Measurements from ENCODE around the gene PANK4. TPM values are rescaled to one million over a fixed set of nuclear protein-coding genes. Genes with fewer than 3 reads are reported as not detected.

The PANK4 gene
- total and polyA plus RNA-seq, 10 of the 15 experiments (the other 5 are each of a cell fraction or from before 2014, with no cell fraction given), result 0.35 to 38.0 (median 18.6) TPM

DNA sequence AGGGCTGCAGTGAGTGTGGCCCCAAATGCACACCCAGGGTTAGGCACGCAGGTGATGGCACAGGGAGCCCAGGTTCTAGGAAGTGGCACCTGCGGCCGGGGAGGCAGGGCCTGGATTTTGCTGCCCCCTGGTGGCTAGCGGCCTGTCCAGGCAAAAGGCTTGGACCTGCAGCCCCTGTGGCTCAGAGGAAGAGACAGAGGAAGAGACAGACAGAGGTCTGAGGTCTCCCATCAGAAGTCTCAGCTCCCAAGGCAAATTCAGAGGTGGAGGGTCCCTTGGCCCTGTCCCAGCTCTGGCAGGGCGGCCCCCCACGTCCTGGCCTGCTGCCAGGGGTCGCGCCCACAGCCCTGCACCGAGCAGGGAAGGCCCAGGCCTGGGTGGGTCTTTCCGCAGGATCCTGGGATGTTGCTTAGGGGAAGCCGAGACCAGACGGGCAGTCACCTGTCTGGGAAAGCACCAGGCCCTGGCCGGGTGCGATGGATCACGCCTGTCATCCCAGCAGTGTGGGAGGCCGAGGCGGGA lies 21.7 kb upstream of the PANK4 start (continued):
- TF ChIP-seq RELB (IDR thresholded peaks at IDR 0.05; ENCODE audit: low read depth), result 0 out of 2 replicates have a peak, but pooled peaks have one; percentile 80
- TF ChIP-seq SMC3 (IDR thresholded peaks at IDR 0.05; ENCODE audit: borderline replicate concordance, low read length), result peak; percentile 85
- TF ChIP-seq, protein P1, sequence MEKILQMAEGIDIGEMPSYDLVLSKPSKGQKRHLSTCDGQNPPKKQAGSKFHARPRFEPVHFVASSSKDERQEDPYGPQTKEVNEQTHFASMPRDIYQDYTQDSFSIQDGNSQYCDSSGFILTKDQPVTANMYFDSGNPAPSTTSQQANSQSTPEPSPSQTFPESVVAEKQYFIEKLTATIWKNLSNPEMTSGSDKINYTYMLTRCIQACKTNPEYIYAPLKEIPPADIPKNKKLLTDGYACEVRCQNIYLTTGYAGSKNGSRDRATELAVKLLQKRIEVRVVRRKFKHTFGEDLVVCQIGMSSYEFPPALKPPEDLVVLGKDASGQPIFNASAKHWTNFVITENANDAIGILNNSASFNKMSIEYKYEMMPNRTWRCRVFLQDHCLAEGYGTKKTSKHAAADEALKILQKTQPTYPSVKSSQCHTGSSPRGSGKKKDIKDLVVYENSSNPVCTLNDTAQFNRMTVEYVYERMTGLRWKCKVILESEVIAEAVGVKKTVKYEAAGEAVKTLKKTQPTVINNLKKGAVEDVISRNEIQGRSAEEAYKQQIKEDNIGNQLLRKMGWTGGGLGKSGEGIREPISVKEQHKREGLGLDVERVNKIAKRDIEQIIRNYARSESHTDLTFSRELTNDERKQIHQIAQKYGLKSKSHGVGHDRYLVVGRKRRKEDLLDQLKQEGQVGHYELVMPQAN (conservative IDR thresholded peaks at IDR 0.05), result peak; percentile 48; the same call in 1 of the 2 replicates
- TF ChIP-seq BMI1 (IDR thresholded peaks at IDR 0.05; ENCODE audit: borderline replicate concordance), result no peak
- no peak for TF ChIP-seq STAT1 (conservative IDR thresholded peaks at IDR 0.05)
- TF ChIP-seq BHLHE40 (IDR thresholded peaks at IDR 0.05; ENCODE audit: borderline replicate concordance in 1 of 2, low read depth in 2 of 2, low read length in 1 of 2), result peak in 1 of 2 experiments; percentile 57; a peak in 2 of 4 replicates
- peak; percentile 75 to 78 for TF ChIP-seq IKZF2 (IDR thresholded peaks at IDR 0.05)
- peak; percentile 2; the same call in 1 of the 2 replicates for TF ChIP-seq POLR2A (IDR thresholded peaks at IDR 0.05; ENCODE audit: low read depth, low read length)
- peak; percentile 76 for TF ChIP-seq LARP7 (IDR thresholded peaks at IDR 0.05)
- TF ChIP-seq NR2F1 (conservative IDR thresholded peaks at IDR 0.05), result peak; percentile 82
- no peak for TF ChIP-seq HDAC6 (IDR thresholded peaks at IDR 0.05; ENCODE audit: unreplicated experiment)
- TF ChIP-seq PML (IDR thresholded peaks at IDR 0.05; ENCODE audit: low read length), result peak; percentile 13; the same call in 1 of the 2 replicates
- TF ChIP-seq POLR2AphosphoS5 (IDR thresholded peaks at IDR 0.05; ENCODE audit: low read length), result no peak
- TF ChIP-seq CBFB (IDR thresholded peaks at IDR 0.05; ENCODE audit: low read depth), result no peak
- peak; percentile 61; the same call in 1 of the 2 replicates for TF ChIP-seq ZNF207 (IDR thresholded peaks at IDR 0.05; ENCODE audit: borderline replicate concordance)
- peak; percentile 87 for TF ChIP-seq SMARCA5 (IDR thresholded peaks at IDR 0.05)
- peak; percentile 89 for TF ChIP-seq IKZF1 (conservative IDR thresholded peaks at IDR 0.05)
- TF ChIP-seq USF2 (IDR thresholded peaks at IDR 0.05; ENCODE audit: borderline replicate concordance, low read depth, low read length), result no peak
- no peak for TF ChIP-seq NRF1 (conservative IDR thresholded peaks at IDR 0.05; ENCODE audit: low read depth, low read length)
- peak; percentile 84 for TF ChIP-seq RAD21 (IDR thresholded peaks at IDR 0.05; ENCODE audit: insufficient read depth, low read depth, low read length)
- TF ChIP-seq RAD51 (IDR thresholded peaks at IDR 0.05), result no peak
- TF ChIP-seq POU2F2 (IDR thresholded peaks at IDR 0.05; ENCODE audit: borderline replicate concordance, low read depth, low read length), result 0 out of 3 replicates have a peak, but pooled peaks have one; percentile 4
- peak; percentile 71; the same call in 1 of the 2 replicates for TF ChIP-seq BACH1 (IDR thresholded peaks at IDR 0.05; ENCODE audit: borderline replicate concordance)
- TF ChIP-seq PBX3 (IDR thresholded peaks at IDR 0.05; ENCODE audit: insufficient replicate concordance, low read depth, low read length), result peak; percentile 60
- no peak; a peak in 1 of 3 replicates for TF ChIP-seq EGR1 (IDR thresholded peaks at IDR 0.05; ENCODE audit: borderline replicate concordance in 1 of 2, low read depth in 2 of 2, low read length in 2 of 2)
- no peak for TF ChIP-seq RBBP5 (conservative IDR thresholded peaks at IDR 0.05)
- TF ChIP-seq HCFC1 (IDR thresholded peaks at IDR 0.05; ENCODE audit: low read length), result 0 out of 2 replicates have a peak, but pooled peaks have one; percentile 8
- TF ChIP-seq SPI1 (IDR thresholded peaks at IDR 0.05; ENCODE audit: borderline replicate concordance, insufficient read depth, low read depth, low read length), result no peak; the same call in 1 of the 2 replicates

Measured in GM12878 (cell line).